C4-2B (cell line): ENCODE data around the gene NOP14.

Experiments
- H3K27ac ChIP-seq: fragments of 450-650 bp; 2 replicates; pipeline ENCODE4 v1.5.1; 2017
- CTCF ChIP-seq: fragments of 450-650 bp; conservative IDR thresholded peaks from 2 replicates; pipeline ENCODE4 v1.5.1; 2017; ENCODE audit warnings: mild to moderate bottlenecking
- ZFX ChIP-seq: fragments of 450-650 bp; IDR thresholded peaks from 2 replicates; pipeline ENCODE4 v1.6.1; 2017

The NOP14 gene

DNA sequence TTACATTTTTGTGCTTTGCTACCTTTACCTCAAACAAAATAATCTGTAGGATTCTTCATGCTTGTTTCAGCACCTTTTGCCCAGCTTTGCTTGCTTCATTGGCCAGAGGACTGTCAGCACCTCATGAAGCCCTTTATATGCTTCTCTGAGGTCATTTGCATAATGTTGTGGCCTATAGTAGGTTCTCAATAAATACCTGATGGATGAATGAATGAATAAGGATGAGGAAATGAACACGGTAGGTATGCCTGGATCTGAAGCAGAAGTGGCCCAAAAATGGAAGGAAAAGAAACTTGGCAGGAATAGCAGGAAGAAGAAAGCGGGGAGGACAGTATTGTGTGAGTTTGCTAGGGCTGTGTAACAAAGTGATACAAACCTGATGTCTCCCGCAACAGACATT lies 8.1 kb upstream of the NOP14 start:
- TF ChIP-seq CTCF (no peak), ZFX (no peak)
- no peak overlapping the region for H3K27ac ChIP-seq

GRCh38 chr4:2968381-2968780 lies 5.2 kb upstream of the NOP14 start:
- TF ChIP-seq ZFX (no peak), CTCF (no peak)
- no peak overlapping the region for H3K27ac ChIP-seq

DNA sequence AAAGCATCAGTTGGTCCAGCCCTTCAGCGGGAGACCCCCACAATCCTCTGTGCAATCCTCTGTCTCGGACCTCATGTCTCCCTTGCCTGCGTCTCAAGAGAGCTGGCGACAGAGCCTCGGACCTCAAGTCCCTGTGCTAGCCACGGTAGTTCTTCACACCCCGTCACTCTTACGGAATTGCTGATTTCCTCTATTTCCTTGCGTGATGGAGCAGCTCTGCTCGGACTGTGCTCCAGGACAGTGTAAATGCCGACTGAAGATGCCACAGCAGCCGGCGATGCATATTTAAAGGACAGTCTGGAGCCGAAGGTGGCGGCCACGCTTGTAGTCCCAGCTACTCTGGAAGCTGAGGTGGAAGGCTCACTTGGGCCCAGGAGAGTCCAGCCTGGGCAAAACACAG lies 2.1 kb upstream of the NOP14 start:
- no peak overlapping the region for H3K27ac ChIP-seq
- TF ChIP-seq CTCF: no peak
- TF ChIP-seq ZFX: no peak

- no peak overlapping the region for H3K27ac ChIP-seq
- no peak for TF ChIP-seq ZFX
- TF ChIP-seq CTCF: no peak
Observed at GRCh38 chr4:2964706-2965258, 1.6 kb upstream of the NOP14 start.

- TF ChIP-seq ZFX (no peak), CTCF (no peak)
- peak overlapping the region; percentile 88 for H3K27ac ChIP-seq
Observed at GRCh38 chr4:2963966-2964471, 813 bp upstream of the NOP14 start.

- TF ChIP-seq CTCF: no peak
- TF ChIP-seq ZFX: no peak
- peak overlapping the region; percentile 88 for H3K27ac ChIP-seq
Observed at GRCh38 chr4:2962614-2963174, 512 bp downstream of the NOP14 start.

DNA sequence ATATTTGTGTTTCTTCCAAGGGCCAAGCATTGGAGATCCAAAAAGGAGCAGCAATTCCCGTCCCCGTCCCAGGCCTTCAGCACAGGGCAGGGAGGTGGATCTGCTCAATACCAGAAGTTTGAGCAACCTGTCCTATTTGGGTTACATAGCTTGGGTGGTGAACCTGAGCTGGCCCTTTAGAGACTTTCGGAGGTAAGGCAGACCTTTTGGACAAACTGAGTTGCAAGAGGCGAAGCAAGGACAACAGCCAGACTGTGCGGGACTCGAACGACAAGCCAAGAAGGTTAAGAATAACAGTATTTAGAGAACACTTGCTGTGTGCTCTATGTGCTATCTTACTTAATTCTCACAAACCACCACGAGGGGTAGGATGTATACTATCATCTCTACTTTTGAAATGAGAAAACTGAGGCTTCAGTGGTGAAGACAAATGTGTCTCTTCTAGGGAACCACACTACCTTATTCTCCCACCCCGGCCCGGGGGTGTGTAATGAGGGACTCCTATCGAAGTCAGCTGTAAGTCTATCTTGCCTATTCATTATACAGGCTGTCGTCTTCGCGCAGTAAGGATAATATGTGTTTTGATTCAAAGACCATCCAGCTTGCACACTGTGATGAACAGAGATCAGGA lies 1.3 kb downstream of the NOP14 start:
- TF ChIP-seq CTCF: no peak; the same call in 1 of the 2 replicates
- TF ChIP-seq ZFX: no peak
- peak overlapping the region; percentile 88 for H3K27ac ChIP-seq
